SW480 (cell line): Measurements from ENCODE around the gene LNX2.

ENCODE experiments used
- DNase-seq: peaks from one replicate; pipeline ENCODE4 v3.0.0-alpha.2; 2016; ENCODE audit warnings: low spot score

Gene LNX2

DNA sequence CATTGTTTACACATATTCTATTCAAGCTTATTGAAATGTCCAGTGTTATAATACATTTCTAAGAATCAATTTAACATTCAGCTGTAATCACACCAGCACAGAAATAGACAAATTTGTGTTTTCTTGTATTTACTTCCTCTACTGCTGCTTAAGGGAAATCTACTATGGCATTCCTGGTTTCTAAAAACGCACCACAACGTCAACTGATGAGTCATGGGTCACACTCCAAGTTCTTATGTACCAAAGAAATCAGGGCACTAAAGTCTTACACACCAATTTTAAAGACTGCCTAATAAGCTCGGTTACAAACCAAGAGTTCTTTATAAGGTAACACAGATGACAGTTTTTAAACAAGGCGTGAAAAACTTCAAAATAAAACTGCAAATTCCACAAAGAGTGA lies 13.2 kb downstream of the LNX2 start:
- peak; percentile 51 for DNase-seq

DNA sequence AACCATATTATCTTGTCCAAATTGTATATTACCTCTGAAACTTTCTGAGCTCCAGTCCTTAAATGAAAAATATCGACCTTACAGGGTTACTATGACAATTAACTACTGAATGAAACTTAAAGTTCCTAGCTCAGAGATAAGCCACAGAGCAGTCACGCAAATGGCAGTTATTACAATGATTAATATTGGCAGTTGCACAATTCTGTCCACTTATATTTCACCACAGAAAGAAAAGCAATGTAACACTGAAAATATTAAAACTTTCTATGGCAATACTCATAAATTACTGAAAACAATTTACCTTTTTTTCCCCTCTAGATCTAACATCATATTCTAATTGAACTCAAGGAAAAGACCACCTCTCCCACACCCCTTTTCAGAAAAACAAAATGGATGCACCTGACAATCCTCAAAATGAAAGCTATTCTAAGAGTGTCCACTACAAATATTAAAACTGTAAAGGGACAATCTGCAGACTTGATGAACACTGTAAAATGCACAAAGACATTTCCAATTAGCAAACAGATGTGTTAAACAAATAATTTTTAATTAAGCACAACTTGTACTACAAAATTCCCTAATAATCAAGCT lies 14.6 kb downstream of the LNX2 start:
- no peak for DNase-seq

DNA sequence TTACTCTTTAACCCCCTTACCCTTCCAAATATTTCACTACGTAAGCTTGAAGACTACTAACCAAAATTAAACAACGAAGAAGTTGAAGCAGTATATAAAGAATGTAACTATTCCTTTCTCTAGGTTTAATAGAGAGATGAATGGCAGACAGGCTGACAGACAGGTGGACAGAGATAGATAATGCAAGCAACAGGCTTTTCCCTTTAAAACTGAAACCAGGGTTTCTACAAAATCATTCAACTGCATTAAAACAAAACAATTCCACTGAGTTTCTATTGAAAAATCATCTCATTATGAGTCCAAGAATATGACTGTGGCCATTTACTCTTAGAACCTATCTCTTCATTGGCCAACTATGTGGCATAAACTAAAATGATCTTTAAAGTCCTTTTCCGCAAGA lies 15.2 kb downstream of the LNX2 start:
- DNase-seq: no peak

DNA sequence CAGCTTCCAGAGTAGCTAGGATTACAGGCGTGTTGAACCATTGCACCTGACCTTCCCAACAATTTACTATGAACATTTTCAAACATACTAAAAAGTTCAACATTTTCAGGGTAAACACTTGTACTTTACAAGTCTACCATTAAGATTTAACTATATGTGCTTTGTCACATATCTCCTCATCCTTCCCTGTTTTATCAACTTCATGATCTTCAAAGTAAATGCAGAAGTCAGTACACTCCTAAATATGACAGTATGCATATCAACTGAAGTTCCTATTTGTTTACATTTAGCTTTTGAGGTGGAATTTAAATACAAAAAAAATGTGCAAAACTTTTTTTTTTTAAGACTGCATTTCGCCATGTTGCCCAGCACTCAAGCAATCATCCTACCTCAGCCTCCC lies 18.5 kb downstream of the LNX2 start:
- DNase-seq: no peak

DNA sequence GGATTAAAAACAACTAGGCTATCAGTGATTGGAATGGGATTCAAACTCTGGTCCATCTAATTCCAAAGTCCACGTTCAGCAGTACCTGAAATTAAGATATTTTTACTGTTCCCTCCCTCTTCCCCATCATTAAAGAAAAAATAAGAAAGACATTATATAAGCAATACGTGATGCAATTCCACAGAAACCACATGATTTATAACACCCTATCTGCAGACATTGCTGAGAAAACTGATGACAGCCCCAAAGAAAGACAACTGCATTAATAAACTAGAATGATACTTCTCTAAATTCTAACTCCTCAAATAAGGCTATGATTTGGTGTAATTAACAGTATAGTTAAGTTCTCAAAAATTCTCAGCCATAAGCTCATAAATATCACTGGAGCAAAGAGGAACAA lies 19.1 kb downstream of the LNX2 start:
- no peak for DNase-seq

DNA sequence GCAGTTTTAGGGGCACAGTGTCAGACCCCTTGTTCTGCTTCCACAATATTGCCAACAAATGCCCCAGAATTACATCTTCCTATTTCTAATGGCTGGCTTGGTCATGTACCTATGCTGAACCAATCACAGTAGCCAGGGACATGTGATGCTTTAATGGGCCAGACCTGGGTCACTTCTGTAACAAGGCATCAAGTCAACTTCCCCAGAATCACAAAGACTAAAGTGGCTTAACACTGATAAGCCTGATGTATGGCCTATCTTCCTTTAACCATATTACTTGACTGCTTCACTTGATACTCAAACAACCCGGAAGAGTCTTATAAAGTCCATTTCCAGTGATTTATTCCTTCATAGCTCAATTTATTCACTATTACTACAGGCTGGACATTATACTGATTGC lies 19.6 kb downstream of the LNX2 start:
- no peak for DNase-seq

DNA sequence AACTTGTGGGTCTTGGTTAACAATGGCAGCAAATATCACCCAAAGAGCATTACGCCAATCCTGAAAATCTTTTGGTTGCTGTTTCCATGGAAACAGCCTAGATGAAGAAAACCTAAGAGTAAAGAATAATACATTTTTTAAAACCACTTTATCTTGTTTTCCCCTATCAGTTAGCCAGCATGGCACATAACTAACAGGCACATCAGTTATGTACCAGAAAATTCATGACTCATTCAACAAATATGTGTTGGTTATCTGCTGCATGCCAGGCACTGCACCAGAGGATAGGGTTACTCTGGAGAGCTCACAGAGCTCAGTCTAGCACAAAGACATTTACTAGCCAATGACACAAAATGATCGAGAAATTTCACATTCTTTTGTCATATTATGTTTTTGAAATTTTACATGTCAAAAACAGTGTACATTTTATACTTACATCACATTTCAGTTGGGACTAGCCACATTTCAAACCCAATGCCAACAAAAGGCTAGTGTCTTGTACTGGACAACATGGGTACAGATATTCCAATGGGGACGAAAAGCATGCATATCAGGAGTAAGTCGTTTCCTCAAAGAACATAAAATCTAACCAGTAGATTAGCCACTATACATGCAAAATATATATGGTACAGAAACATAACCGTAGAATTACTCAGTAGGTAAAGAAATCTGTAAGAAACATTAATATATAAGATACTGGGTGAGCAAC lies 20.3 kb downstream of the LNX2 start:
- peak; percentile 85 for DNase-seq

DNA sequence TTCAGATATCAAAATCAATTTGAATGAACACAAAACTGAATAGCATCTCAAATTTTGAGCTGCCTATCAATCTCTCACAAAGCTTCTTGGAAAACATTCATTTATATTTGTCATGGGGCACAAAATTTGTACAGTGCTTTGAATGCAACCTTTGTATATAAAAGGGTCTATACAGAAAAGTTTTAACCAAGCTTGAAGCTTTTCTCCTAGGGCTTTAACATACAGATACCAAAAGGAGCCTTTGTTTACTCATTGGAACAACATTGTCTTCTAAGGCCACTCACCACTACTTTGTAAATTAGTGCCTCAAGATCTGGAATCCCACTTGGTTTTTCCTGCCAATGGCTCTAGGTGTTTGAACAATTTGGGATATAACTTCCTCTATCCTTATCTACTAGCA lies 21.2 kb downstream of the LNX2 start:
- DNase-seq: no peak

DNA sequence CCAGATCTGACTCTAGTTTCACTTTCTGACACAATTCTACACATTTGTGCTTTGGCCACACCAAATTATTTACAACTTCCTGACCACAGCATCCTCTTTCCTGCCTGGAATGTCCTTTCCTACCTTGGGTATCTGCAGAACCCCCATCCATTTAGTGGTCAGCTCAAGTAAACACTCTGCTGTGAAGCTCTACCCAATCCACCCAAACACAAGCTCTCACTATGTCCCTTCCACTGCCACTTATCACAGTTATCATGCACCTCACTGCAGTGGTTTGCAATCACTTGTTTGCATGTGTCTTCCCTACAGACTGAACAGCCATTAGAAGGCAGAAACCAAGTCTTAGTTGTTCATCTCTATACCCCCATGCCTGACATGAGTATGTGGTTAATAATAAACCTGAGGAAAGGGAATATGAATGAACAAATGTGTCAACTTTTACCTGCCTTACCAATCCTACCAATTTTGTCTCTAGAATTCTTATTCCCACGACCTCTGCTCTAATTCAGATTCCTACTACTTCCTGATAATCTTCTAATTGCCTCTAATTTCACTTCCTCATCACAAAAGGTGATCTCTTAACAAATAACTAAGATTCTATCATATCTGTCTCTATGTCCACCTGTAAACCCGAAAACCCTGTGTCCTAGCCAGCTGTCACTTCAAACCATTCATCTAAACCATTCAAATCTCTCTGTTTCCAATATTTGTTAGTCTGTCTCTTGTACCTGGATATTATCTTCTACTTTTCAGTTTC lies 25.1 kb downstream of the LNX2 start:
- peak; percentile 77 for DNase-seq

DNA sequence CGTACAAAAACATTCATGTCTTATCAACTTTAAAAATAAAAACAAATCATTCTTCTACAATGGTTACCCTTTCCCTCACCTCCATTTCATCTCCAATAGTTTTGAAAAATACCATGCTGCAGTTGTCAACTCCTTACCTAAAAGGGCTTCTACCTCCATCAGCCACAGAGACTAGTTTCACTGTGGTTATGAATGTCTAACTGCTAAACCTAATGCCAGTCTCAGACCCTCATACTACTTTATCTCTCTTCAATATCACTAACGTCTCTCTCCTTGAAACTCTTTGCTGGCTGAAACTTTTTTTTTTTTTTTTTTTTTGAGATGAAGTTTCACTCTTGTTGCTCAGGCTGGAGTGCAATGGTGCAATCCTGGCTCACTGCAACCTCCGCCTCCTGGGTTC lies 27.1 kb downstream of the LNX2 start:
- no peak for DNase-seq

DNA sequence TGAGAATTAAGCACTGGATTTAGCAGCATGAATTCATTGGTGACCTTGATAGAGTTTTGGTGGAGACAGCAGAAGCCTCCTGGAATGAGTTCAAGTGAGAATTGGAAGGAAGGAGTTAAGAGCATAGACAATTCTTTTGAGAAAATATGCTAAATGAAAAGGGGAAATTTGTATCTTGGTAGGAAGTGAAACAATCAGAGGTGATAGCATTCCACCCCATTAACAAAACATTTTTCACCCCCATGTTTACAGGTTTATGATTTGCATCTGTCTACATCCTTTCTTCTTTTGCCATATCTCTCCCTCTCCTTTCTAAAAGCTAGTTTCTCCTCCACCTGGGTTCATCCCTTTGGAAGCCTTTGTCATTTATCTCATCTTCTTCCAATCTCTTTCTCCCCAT lies 27.5 kb downstream of the LNX2 start:
- DNase-seq: no peak

DNA sequence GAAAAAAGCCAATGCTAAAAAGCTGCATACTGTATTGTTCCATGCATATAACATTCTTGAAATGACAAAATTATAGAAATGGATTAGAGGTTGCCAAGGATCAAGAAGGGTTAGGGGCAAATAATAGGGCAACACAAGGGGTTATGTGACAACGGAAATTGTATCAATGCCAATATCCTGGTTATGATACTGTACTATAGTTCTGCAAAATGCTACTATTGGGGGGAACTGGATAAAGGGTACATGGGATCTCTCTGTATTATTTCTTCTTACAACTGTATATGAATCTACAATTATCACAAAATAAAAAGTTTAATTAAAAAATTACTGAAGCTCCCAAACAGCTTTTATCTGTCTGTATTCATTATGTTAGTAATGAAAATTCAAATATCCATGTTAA lies 31.9 kb downstream of the LNX2 start:
- DNase-seq: no peak

DNA sequence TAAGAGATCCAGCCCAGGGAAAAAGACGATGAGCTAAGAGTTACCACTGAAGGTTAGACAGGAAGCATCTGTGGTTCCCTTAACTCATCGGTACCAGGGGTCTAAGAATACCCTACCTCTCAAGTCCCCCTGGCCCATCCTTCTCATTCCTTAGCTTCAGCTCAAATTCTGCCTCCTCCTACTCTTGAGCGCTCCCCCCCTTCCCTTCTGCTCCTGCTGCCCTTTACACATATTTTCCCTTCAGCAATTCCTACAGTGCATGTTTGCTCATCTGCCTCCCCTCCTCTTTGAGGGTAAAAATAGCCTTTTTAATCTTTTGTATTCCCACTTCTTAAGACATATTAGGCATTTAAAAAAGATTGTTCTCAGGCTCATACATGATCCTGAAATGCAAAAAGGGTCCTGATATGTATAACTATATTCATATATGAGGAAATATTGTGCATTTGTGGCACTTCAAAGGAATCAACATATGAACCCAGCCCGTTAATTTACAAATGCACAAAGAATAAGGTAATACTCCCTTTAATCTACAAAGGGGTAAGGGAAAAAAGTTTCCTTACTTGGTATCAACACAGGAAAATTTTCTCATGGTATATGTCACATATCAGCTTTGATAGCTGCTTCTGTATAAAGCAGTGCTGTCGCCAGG lies 33.1 kb downstream of the LNX2 start:
- no peak for DNase-seq

DNA sequence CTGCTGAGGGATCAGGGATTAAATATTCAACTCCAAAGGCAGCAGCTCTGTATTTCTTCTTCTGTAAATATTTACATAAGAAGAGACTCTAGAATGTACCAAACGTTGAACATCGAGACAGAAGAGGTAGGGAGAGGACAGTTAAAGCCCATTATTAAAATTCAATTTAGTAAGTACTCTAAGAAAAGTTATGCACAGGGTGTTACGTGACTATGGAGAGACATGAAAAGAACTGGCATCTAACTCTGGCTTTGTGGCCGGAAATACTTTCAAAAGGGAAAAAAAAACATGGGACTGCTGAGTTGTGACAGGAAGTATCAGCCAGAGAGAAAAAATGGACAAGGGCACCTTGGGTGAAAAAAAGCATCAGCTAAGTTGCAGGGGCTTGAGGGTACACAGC lies 36.7 kb downstream of the LNX2 start:
- DNase-seq: peak; percentile 60

DNA sequence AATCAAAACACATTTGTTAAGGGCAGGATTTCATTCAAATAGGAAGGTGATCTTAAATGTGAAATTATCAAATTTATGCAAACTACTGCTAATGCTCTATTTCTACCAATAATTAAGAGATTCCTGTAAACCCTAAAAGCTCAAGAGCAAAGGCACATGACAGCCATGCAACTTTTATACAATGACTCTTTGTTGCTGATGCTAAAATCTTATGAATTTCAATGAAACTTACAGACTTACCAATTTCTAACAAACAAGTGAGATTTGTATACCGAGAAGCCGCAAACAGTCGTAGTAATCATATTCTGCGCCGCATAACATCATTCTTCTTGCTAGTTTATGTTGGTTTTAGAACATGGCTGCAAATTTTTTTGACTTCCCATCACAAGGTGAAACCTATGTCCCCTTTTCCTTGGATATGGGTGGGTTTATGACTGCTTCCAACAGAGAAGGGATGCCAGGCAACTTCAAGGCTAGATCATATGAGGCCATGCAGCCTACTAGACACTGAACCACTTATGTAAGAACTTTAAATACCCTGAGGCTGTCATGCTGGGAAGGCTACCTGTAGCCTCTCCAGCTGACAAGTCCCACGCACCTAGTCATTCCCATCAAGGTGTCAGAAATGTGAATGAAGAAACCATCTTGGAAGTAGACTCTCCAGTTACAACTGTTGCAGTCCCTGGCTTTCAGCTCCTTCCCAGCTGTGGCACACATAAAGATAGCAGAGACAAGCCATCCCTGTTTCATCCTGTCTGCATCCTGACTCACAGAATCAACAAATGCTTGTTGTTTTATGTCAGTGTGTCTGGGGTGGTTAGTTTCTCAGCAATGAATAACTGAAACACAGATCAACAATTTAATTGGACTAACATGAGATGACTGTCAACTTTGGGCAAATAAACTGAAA lies 42.0 kb downstream of the LNX2 start:
- no peak for DNase-seq

DNA sequence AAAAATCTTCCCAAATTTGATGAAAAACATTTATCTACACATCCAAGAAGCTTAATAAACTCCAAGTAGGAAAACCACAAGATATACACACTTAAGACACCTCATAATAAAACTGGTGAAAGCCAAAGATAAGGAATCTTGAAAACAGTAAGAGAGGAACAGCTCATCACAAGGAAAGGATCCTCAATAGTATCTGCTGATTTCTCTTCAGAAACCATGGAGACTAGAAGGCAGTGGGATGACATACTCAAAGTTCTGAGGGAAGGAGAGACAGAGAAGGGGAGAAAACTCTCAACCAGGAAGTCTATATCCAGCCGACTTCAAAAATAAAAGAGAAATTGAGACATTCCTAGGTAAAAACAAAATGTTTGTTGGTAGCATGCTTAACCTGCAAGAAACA lies 45.7 kb downstream of the LNX2 start:
- no peak for DNase-seq

DNA sequence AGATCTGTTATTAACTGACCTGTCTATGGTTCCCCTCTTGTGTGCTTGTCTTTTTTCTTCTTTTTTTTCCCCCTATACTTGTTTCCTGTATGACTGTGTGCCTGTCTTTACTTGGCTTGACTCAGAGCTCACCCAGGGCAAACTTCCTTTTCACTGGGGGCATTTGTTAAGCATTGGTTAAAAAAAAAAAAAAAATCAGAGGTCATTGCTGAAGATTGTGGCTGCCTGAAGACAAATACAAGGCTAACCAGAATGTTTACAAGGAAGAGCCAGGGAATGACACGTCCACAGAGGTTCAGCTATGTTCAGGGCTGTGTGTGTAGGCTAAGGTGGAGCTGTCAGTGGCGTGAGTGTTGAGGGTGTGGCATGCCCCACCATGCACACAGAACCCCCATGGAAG lies 47.1 kb downstream of the LNX2 start:
- DNase-seq: no peak

DNA sequence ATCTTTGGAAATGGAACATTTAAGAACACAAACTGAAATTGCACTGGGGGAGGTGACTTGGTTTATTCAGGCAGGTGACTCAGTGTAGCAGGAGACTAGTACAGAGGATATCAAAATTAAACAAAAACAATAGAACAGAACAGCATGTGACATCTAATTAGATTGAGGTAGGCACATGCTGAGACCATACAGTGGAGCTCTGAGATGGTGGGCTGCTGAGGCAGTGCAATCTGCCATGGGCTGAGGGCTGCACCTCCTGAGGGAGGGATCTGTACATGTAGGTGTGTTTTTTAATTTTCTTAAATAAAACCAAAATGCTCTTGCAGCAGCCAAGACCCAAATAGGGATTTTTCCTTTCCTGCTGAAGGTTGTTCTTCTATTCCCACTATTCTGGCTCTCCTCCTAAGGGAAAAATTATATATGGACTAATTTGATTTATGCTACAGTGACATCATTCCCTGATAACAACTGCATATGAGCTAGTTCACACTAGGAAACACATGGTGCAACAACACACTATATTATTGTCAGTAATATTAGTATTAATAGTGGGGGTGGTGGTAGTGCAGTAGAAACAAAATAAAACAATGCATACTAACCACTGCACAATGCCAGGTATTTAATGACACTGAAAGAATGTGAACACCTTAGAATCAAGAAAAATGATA lies 48.0 kb downstream of the LNX2 start:
- no peak for DNase-seq

DNA sequence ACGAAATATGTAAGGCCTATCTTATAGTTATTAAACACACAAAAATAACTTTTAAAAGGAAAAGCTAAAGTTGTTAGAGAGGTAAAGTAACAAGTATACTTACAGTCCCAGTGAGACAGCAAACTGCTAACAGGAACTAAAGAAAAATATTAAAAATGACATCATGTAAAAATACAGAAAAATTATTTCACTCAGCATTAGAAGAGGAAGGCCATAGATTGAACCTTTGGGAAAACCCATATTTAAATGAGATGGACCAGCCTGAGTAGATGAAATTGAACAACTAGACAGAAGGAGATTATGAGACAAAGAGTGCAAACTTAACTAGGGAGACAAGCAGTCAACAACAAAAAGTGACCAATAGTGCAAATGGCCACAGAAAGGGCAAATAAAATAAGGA lies 49.4 kb downstream of the LNX2 start:
- no peak for DNase-seq

DNA sequence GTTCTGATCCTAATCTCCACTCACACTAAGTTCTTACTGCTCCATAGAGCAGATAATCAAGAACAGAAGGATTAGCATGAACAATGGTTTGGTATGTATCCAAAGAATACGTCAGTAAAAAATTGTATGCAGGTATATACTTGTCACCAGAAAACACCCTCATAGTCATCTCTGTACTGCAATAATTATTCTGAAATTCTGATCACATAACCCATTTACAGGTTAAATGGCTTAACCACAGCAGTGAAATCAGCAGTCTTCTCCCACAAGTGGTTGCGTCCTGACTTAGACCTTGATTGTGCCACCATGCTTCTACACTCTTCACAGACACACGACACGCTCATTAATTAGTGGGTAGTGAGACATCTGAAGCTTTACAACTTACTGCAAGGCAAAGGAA lies 50.9 kb downstream of the LNX2 start:
- DNase-seq: no peak

DNA sequence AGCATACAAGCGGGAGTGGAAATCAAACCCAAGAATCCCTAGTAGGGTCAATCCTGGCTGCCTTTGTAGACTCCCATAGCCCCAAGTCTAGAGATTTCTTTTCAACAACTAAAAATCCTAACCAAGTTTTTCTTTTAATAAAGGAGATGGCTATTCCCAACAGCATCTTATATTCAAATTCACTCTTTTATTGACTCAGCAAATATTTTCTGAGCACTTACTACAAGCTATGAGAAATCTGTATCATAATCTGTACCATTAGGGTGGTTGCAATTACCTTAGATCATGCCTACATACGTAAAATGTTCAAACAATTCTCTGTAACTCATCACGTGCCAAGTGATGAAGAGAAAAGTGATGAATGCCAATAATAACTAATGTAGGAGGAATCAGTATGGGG lies 54.5 kb downstream of the LNX2 start:
- DNase-seq: no peak
